HepG2 (cell line): ENCODE data around the gene TSPAN9.

Source experiments
- GTF2F1 ChIP-seq: fragments of 150-350 bp; IDR thresholded peaks from 2 replicates; pipeline ENCODE4 v1.6.1; 2014; ENCODE audit warnings: low read length
- PAX8 ChIP-seq: sonication (generic); formaldehyde crosslinking; IDR thresholded peaks from 2 replicates; pipeline ENCODE4 v1.8.0; 2022; ENCODE audit warnings: mild to moderate bottlenecking, missing genetic modification reagents, borderline replicate concordance

GRCh38 chr12:3055704-3056467 lies 21.3 kb upstream of the TSPAN9 start:
- TF ChIP-seq GTF2F1 (no peak), PAX8 (CRISPR knock-in tag) (no peak)
